Body of pancreas (tissue), 4 donors: Measurements from ENCODE around the gene NIPA2. TPM values are rescaled to one million over a fixed set of nuclear protein-coding genes. Genes with fewer than 3 reads are reported as not detected.
"Not testable (repeated sequence)": the region's sequence is repeated elsewhere in the genome, so short reads cannot be mapped to it uniquely, and the experiment has no call there.

Experiments
- ATAC-seq: fragments of 150-250 bp; one replicate; pipeline ENCODE4 v1.9.1; 2016
- DNase-seq, 4 donors: peaks; one replicate each; pipeline ENCODE4 v3.0.0-alpha.2; 2019
- H3K27ac ChIP-seq, 4 donors: fragments of 200-600 bp; sonication (generic); 1 replicate in 3 of 4; 2 replicates in 1 of 4; pipeline versions ENCODE4 v1.5.1 to v1.6.1; 2016 to 2019; ENCODE audit warnings: mild to moderate bottlenecking in 1 of 4, mixed read lengths in 1 of 4, moderate library complexity in 1 of 4
- H3K27me3 ChIP-seq, 2 donors: fragments of 200-600 bp; sonication (generic); one replicate each; pipeline ENCODE4 v1.6.0; 2016; ENCODE audit warnings: mild to moderate bottlenecking in 1 of 2
- H3K36me3 ChIP-seq, 2 donors: fragments of 200-600 bp; sonication (generic); replicated peaks in 1 of 2; 2 replicates each; pipeline ENCODE4 v1.5.1; 2016; ENCODE audit warnings: low read depth in 2 of 2; ENCODE audit not compliant: insufficient read depth in 1 of 2
- H3K4me1 ChIP-seq: fragments of 200-600 bp; sonication (generic); one replicate; pipeline ENCODE4 v1.6.0; 2016
- H3K4me3 ChIP-seq, 2 donors: fragments of 200-600 bp; sonication (generic); 1 replicate in 1 of 2; 2 replicates in 1 of 2; pipeline ENCODE4 v1.5.1; 2016 to 2019
- H3K9me3 ChIP-seq, 3 donors: fragments of 200-600 bp; sonication (generic); 1 replicate in 2 of 3; 2 replicates in 1 of 3; pipeline ENCODE4 v1.5.1; 2016
- CTCF ChIP-seq, 7 experiments: fragments of 450-650 bp in 4 of 7; fragments of 200-600 bp in 3 of 7; sonication (generic) in 3 of 7; IDR thresholded peaks; one replicate each; pipeline ENCODE4 v1.5.1; 2016 to 2019; ENCODE audit warnings: antibody characterized with exemption in 7 of 7
- POLR2A ChIP-seq, 3 donors: fragments of 450-650 bp; IDR thresholded peaks; one replicate each; pipeline ENCODE4 v1.6.1; 2016; ENCODE audit warnings: antibody characterized with exemption in 3 of 3, mild to moderate bottlenecking in 2 of 3
- WGBS, 2 donors: methylation state at CpG; one replicate each; pipeline ENCODE4 v1.1.5; 2017; 5-methylcytosine and 5-hydroxymethylcytosine counted together
- intact Hi-C: fragments of 100-400 bp; cut with DNase I; formaldehyde crosslinking; loops from one replicate; pipeline ENCODE4 v1.15.1; 2023
- total RNA-seq, 2 donors: library from RNA; depleted of rRNA; stranded (reverse); fragments of >200 nt; gene quantifications; one replicate each; pipeline ENCODE4 v1.1.0, GENCODE V29; 2016

Gene NIPA2
- total RNA-seq, 2 donors from 2014 or later: 21.8 to 37.2 TPM

- no peaks in the 10 kb centered on the region for H3K36me3 ChIP-seq
- intact Hi-C loops: no loop called here
- H3K27ac ChIP-seq: no peak overlapping the region
- no peaks in the 10 kb centered on the region for H3K4me1 ChIP-seq
- H3K4me3 ChIP-seq: no peak overlapping the region
- no peaks in the 10 kb centered on the region for H3K27me3 ChIP-seq
- no peaks in the 10 kb centered on the region for H3K9me3 ChIP-seq
- ATAC-seq: no peak
- no peak for TF ChIP-seq POLR2A (IDR thresholded peaks at IDR 0.05)
- TF ChIP-seq CTCF (IDR thresholded peaks at IDR 0.05): no peak
- no peak for DNase-seq
These were observed 42.4 kb upstream of the NIPA2 start for GRCh38 chr15:22796079-22796478.

GRCh38 chr15:22799902-22800301, 38.6 kb upstream of the NIPA2 start:
- TF ChIP-seq POLR2A (IDR thresholded peaks at IDR 0.05) (no peak), CTCF (IDR thresholded peaks at IDR 0.05) (no peak)
- Histone ChIP-seq H3K4me3 (no peak overlapping the region), H3K4me1 (no peaks in the 10 kb centered on the region), H3K27me3 (no peaks in the 10 kb centered on the region), H3K27ac (no peak overlapping the region), H3K36me3 (no peaks in the 10 kb centered on the region), H3K9me3 (no peaks in the 10 kb centered on the region)
- ATAC-seq (no peak), DNase-seq (no peak)
- WGBS, 2 donors: 88 to 98% methylated on average over 2 of the region's 2 CpGs
- intact Hi-C loops: no loop called here

- intact Hi-C loops, H3K27ac ChIP-seq, ATAC-seq, H3K9me3 ChIP-seq, H3K4me3 ChIP-seq, DNase-seq, H3K27me3 ChIP-seq, H3K4me1 ChIP-seq, H3K36me3 ChIP-seq: not testable (repeated sequence)
- 95% methylated on average over 10 of the region's 10 CpGs for WGBS, 2 donors
These were observed 35.5 kb upstream of the NIPA2 start for GRCh38 chr15:22803006-22803405.

GRCh38 chr15:22806156-22806555, 32.3 kb upstream of the NIPA2 start:
- Histone ChIP-seq H3K27ac (no peak overlapping the region), H3K36me3 (no peaks in the 10 kb centered on the region), H3K27me3 (no peaks in the 10 kb centered on the region), H3K4me1 (peaks cover 11% of the 10 kb centered on the region), H3K4me3 (no peak overlapping the region), H3K9me3 (no peaks in the 10 kb centered on the region)
- TF ChIP-seq CTCF (IDR thresholded peaks at IDR 0.05): no peak
- no peak for TF ChIP-seq POLR2A (IDR thresholded peaks at IDR 0.05)
- 94 to 96% methylated on average over 11 of the region's 11 CpGs for WGBS, 2 donors
- no peak for DNase-seq
- intact Hi-C loops: no loop called here
- no peak for ATAC-seq

GRCh38 chr15:22806664-22807063, 31.8 kb upstream of the NIPA2 start:
- ATAC-seq (no peak), DNase-seq (peak in 1 of 4 donors; percentile 36)
- Histone ChIP-seq H3K4me1 (peaks cover 11% of the 10 kb centered on the region), H3K27ac (no peak overlapping the region), H3K9me3 (no peaks in the 10 kb centered on the region), H3K27me3 (no peaks in the 10 kb centered on the region), H3K36me3 (no peaks in the 10 kb centered on the region), H3K4me3 (no peak overlapping the region)
- 28 to 41% methylated on average over 2 of the region's 2 CpGs for WGBS, 2 donors
- no peak for TF ChIP-seq POLR2A (IDR thresholded peaks at IDR 0.05)
- TF ChIP-seq CTCF (IDR thresholded peaks at IDR 0.05): no peak
- intact Hi-C loops: no loop called here

GRCh38 chr15:22807831-22808230, 30.6 kb upstream of the NIPA2 start:
- intact Hi-C loops, DNase-seq: not testable (repeated sequence)
- WGBS, 2 donors: 80 to 87% methylated on average over 9 of the region's 9 CpGs

More at GRCh38 chr15:22807831-22808230, 30.6 kb upstream of the NIPA2 start:
- not testable (repeated sequence) for ATAC-seq, H3K9me3 ChIP-seq, H3K4me3 ChIP-seq, H3K36me3 ChIP-seq, H3K27me3 ChIP-seq
- Histone ChIP-seq H3K4me1 (peaks cover 11% of the 10 kb centered on the region), H3K27ac (peak overlapping the region in 1 of 4 donors; percentile 14)
